ENCODE data around the gene GSE1. TPM values are rescaled to one million over a fixed set of nuclear protein-coding genes. Genes with fewer than 3 reads are reported as not detected.

The GSE1 gene
- total RNA-seq, 2 experiments from 2014 or later = 8.6 to 10.1 TPM

GRCh38 chr16:85690469-85691064 is 77.4 kb downstream of the GSE1 start:
- no peak for DNase-seq
- Mint-ChIP-seq H3K9me3 (no peaks in the 10 kb centered on the region), H3K27ac (no peak overlapping the region), H3K36me3 (ENCODE audit: low read depth) (peaks cover 7% of the 10 kb centered on the region), H3K27me3 (ENCODE audit: low read depth) (peaks cover 5% of the 10 kb centered on the region), H3K4me1 (ENCODE audit: low read depth) (peaks cover 21% of the 10 kb centered on the region), H3K4me3 (no peak overlapping the region)
- CTCF ChIA-PET = interaction anchor here (0.6 to 0.8 kb wide), 2 partner anchors 69 to 354 kb away, joined by 3 read pairs; no protein-coding TSS in a partner anchor
- intact Hi-C loops (cut with micrococcal nuclease) = no loop called here

DNA sequence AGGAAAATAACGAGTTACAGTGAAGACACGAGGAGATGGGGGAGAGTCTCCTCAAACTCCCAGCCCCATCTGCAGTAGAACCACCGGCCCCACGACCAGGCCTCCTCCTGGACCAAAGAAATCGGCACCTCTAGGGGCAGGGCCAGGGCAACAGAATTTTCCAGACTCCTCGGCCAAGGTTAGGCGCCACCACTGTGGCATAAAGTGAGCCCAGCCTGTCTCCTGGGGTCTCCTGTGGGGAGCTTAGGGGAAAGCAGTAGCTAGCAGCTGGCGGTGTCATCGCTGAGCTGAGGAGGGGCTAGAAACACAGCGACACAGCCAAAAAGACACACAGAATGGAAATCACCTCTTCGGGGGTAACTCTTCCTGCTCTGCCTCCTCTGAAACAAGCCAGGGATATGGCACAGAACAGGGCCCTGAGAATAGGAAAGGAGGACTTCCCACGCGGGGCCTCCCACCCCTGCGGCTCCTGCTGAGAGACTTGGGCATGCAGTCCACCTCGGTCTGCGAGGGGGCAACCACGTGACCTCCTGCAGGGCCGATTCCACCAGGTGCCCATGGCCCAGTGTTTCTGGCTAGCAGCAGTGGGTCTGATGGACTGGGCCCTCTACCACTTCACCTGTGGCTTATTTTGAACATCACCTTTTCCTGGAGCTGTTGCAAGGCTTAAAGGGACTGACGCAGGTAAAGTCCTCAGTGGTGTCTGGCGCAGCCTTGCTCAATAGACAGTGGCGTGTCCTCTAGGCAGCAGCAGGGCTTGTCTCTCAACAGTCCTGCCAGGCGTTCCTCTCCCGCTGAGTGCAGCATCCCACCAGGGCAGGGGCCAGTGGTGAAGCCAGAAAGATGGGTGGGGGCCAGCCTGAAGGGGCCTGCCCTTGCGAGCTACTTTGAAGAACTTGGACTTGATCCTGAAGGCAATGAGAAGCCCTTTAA is 82.3 kb downstream of the GSE1 start:
- H3K4me1 Mint-ChIP-seq (ENCODE audit: low read depth) = no peaks in the 10 kb centered on the region
- H3K27me3 Mint-ChIP-seq (ENCODE audit: low read depth) = peaks cover 17% of the 10 kb centered on the region
- intact Hi-C loops (cut with micrococcal nuclease) = no loop called here
- no peaks in the 10 kb centered on the region for H3K36me3 Mint-ChIP-seq (ENCODE audit: low read depth)
- no peaks in the 10 kb centered on the region for H3K9me3 Mint-ChIP-seq
- CTCF ChIA-PET = interaction anchor here (0.9 kb wide), 1 partner anchor 21 kb away, joined by 4 read pairs; no protein-coding TSS in a partner anchor
- no peak for DNase-seq
- H3K4me3 Mint-ChIP-seq = no peak overlapping the region
- H3K27ac Mint-ChIP-seq = no peak overlapping the region

DNA sequence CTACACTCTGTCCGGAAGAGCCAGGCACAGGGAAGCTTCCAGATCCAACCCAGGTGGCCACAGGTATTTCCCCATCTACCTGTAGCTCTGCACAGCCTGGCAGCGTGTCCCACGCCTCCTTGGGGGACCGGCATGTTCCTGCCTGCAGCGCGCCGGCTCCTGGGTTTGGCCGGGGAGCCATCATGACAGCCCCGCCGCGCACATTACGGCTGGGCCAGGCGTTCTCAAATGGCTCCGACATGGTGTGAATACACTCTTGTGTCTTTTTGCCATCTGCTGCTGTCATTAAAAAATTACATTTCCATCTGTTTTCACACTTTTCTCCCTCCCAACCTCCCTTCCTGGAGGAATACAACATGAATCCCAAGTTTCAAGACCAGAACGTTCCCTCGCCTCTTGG is 83.7 kb downstream of the GSE1 start:
- no peaks in the 10 kb centered on the region for H3K36me3 Mint-ChIP-seq (ENCODE audit: low read depth)
- no peaks in the 10 kb centered on the region for H3K4me1 Mint-ChIP-seq (ENCODE audit: low read depth)
- no peaks in the 10 kb centered on the region for H3K9me3 Mint-ChIP-seq
- no peak overlapping the region for H3K4me3 Mint-ChIP-seq
- no peak for DNase-seq
- H3K27me3 Mint-ChIP-seq (ENCODE audit: low read depth) = peaks cover 15% of the 10 kb centered on the region
- H3K27ac Mint-ChIP-seq = no peak overlapping the region
- CTCF ChIA-PET = interaction anchor here (0.6 kb wide), 1 partner anchor 856 kb away, joined by 5 read pairs; no protein-coding TSS in a partner anchor
- intact Hi-C loops (cut with micrococcal nuclease) = no loop called here

DNA sequence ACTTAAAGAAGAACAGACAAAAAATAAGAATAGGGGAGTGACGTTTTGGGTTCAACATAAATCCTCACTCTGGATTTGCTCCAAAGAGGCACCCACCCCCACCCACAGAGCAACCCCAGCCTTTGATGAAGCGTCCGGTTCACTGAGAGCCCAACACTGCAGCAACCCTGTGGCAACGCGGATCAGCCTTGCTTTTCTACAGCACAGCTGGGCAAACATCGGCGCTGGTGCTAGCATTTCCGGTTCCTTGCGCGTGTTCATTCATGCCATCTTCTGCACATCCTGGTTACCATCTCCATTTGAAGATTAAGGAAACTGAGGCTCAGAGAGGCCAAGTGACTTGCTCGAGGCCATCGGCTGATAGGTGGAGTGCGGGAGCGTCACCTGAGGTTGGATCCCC is 84.3 kb downstream of the GSE1 start:
- Mint-ChIP-seq H3K4me1 (ENCODE audit: low read depth) (no peaks in the 10 kb centered on the region), H3K36me3 (ENCODE audit: low read depth) (no peaks in the 10 kb centered on the region), H3K4me3 (no peak overlapping the region), H3K27me3 (ENCODE audit: low read depth) (peaks cover 15% of the 10 kb centered on the region), H3K27ac (no peak overlapping the region), H3K9me3 (no peaks in the 10 kb centered on the region)
- intact Hi-C loops (cut with micrococcal nuclease) = no loop called here
- no peak for DNase-seq
- CTCF ChIA-PET = no interaction called here

DNA sequence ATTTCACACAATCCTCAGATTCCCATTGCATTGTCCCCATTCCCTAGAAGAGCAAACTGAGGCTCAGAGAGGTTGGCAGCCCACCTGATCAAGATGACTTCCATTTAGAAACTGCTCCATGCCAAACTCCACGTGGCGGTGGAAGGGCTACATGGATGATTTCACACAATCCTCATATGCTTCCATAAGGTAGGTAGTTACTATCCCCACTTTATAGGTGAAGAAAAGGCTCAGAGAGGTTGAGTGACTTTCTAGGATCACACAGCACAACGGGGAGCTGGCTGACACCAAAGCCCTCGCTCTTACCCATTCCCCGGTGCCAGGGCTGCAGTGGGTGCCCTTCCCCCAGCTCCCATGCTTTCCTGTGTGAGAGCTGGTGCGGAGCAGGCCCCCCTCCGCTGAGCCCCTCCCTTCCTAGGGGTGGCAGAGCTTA is 85.4 kb downstream of the GSE1 start:
- Mint-ChIP-seq H3K4me3 (no peak overlapping the region), H3K9me3 (no peaks in the 10 kb centered on the region), H3K27ac (no peak overlapping the region), H3K4me1 (ENCODE audit: low read depth) (no peaks in the 10 kb centered on the region), H3K27me3 (ENCODE audit: low read depth) (peaks cover 15% of the 10 kb centered on the region), H3K36me3 (ENCODE audit: low read depth) (no peaks in the 10 kb centered on the region)
- DNase-seq = no peak
- CTCF ChIA-PET = no interaction called here
- intact Hi-C loops (cut with micrococcal nuclease) = no loop called here

DNA sequence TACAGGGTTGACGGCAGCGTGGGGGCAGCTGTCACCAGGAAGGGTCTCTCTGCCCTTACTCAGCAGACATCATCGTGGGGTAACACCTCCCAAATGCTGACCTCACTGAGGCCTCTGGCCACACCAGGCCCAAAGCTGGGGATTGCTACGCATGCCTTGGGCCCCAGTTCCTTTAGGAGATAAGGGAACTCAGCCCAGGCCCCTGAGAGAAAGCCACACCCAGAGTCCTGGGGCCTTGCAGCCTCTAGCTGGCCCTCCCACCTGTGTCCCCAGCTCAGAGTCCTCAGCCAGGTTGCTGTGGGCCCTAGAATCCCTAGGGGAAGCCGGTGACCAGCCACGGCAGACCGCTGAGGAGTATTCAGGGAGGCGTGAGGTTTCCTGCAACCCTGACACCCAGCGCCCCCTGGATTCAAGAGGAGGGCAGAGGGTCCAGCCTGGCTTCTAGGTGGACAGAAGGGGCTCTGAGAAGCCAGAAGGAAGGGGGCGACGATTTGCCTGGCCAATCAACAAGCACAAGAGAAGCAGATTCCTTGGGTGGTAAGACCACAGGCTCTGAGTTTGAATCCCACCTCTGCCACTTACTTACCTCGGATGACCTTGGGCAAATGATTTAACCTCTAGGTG is 85.9 kb downstream of the GSE1 start:
- Mint-ChIP-seq H3K9me3 (no peaks in the 10 kb centered on the region), H3K27me3 (ENCODE audit: low read depth) (peaks cover 15% of the 10 kb centered on the region), H3K4me3 (no peak overlapping the region), H3K4me1 (ENCODE audit: low read depth) (no peaks in the 10 kb centered on the region), H3K36me3 (ENCODE audit: low read depth) (no peaks in the 10 kb centered on the region), H3K27ac (no peak overlapping the region)
- DNase-seq = no peak
- intact Hi-C loops (cut with micrococcal nuclease) = no loop called here
- CTCF ChIA-PET = no interaction called here

DNA sequence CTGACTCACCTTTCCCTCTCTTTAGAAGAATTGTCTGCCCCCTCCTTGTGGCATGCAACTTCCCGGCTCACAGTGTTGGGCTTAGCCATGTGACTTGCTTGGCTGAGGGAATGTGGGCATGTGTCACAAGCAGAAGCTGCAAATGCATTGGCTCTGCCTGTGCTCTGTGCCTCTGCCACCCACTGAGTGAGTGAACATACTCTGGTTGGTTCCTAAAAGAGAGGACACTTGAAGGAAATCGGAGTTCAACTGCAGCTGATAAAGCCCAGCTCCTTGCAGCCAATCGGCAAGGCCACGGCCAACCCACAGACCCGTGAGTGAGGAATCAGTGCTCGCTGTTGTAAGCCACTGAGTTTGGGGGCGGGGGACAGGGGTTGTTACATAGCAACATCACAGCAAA is 86.5 kb downstream of the GSE1 start:
- H3K4me1 Mint-ChIP-seq (ENCODE audit: low read depth) = no peaks in the 10 kb centered on the region
- no peak overlapping the region for H3K27ac Mint-ChIP-seq
- H3K36me3 Mint-ChIP-seq (ENCODE audit: low read depth) = no peaks in the 10 kb centered on the region
- no peaks in the 10 kb centered on the region for H3K9me3 Mint-ChIP-seq
- DNase-seq = no peak
- CTCF ChIA-PET = no interaction called here
- intact Hi-C loops (cut with micrococcal nuclease) = no loop called here
- peaks cover 15% of the 10 kb centered on the region for H3K27me3 Mint-ChIP-seq (ENCODE audit: low read depth)
- no peak overlapping the region for H3K4me3 Mint-ChIP-seq

GRCh38 chr16:85704011-85704410 is 90.9 kb downstream of the GSE1 start:
- Mint-ChIP-seq H3K4me3 (no peak overlapping the region), H3K27ac (no peak overlapping the region), H3K9me3 (no peaks in the 10 kb centered on the region), H3K36me3 (ENCODE audit: low read depth) (no peaks in the 10 kb centered on the region), H3K4me1 (ENCODE audit: low read depth) (no peaks in the 10 kb centered on the region), H3K27me3 (ENCODE audit: low read depth) (no peaks in the 10 kb centered on the region)
- no peak for DNase-seq
- intact Hi-C loops (cut with micrococcal nuclease) = no loop called here
- CTCF ChIA-PET = interaction anchor here (0.9 to 1.7 kb wide), 2 partner anchors 12 to 87 kb away, joined by 4 to 6 read pairs; no protein-coding TSS in a partner anchor

DNA sequence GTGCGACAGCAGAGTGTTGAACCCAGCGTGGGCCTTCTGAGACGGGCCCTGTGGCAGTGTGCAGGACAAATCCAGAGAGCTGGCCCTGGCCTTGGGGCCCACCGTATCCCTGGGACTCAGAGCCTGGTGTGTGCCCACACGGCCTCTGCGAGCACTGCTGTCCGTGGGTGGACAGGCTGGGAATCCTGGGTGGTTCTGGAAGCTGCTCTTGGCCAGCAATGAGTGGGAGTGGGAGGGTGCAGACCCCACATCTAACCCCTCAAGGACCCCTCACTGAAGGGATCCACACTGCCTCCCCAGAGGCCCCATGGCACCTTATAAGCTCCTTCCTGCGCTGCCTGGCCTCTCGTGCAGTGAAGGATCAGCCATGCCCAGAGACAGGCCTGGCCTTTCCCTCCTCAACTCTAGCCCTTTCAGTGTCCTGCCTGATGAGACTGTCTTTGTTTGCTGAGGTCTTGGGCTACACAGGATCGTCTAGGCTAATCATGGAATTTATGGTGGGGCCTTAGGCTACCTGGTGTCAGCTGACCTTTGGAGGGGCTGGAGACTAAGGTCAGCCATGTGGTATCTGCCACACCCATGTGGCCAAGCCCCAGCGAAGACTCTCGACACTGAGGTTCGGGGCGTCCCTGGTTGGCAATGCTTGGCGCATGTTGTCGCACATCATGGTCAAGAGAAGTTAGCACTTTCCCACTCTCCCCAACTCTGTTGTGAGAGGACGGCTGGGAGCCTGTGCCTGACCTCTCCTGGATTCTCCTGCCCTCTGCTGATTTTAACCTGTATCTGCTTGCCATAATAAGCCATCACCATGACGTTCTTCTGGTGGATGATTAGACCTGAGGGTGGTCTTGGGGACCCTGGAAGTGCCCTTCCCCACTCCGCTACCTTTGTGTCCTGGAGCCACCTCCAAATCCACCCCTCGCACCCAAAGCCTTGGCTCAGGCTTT is 92.1 kb downstream of the GSE1 start:
- no peaks in the 10 kb centered on the region for H3K36me3 Mint-ChIP-seq (ENCODE audit: low read depth)
- DNase-seq = no peak
- H3K4me1 Mint-ChIP-seq (ENCODE audit: low read depth) = no peaks in the 10 kb centered on the region
- CTCF ChIA-PET = interaction anchor here (0.7 kb wide), 1 partner anchor 89 kb away, joined by 3 read pairs; no protein-coding TSS in a partner anchor
- no peak overlapping the region for H3K27ac Mint-ChIP-seq
- no peak overlapping the region for H3K4me3 Mint-ChIP-seq
- H3K27me3 Mint-ChIP-seq (ENCODE audit: low read depth) = no peaks in the 10 kb centered on the region
- intact Hi-C loops (cut with micrococcal nuclease) = no loop called here
- no peaks in the 10 kb centered on the region for H3K9me3 Mint-ChIP-seq

DNA sequence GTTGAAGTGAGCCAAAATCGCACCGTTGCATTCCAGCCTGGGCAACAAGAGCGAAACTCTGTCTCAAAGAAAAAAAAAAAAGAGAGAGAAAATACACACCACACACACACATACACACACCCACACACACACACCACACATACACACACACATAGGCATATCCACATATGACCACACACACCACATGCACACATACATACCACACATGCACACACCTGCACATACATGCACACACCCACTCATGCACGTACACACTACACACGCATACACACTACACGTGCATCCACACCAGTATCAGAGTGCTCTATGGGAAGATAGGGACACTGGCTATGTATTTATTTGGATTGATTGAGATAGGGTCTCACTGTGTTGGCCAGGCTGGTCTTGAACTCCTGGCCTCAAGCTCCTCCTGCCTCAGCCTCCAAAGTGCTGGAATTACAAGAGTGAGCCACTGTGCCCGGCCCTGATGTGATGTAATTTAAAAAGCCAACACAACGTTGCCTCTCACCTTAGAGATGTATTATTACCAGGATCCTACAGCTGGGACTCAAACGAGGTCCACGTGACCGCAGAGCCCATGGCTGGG is 93.4 kb downstream of the GSE1 start:
- CTCF ChIA-PET = interaction anchor here (0.6 to 0.8 kb wide), 2 partner anchors 11 to 38 kb away, joined by 3 read pairs; no protein-coding TSS in a partner anchor
- H3K36me3 Mint-ChIP-seq (ENCODE audit: low read depth) = no peaks in the 10 kb centered on the region

DNA sequence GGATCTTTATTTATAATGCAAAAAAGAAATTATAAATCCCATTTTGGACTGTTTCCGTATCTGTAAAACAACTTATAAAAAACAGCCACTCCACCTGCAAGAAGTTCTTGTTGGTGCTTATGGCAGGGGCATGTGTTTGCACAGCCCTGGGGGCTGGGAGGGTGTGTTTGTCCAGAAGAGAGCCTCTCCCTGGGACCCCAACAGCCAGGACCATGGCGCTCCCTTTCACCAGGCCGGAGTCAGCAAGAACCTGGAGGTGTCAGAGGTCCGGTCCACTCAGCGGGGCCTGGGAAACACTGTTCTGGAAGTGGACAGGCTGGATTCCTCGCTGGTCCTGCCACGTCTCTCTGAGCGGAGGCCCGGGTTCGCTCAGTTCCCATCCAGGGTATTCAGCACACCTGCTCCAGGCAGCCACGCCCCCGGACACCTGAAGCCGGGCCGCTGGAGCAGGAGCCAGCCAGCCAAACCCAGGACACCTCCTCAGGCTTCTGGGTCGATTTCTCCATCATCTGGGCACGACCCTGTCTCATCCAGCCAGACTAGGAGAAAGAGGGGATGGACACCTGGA is 94.5 kb downstream of the GSE1 start:
- Mint-ChIP-seq H3K9me3 (peaks cover 5% of the 10 kb centered on the region), H3K36me3 (ENCODE audit: low read depth) (no peaks in the 10 kb centered on the region), H3K4me1 (ENCODE audit: low read depth) (no peaks in the 10 kb centered on the region), H3K27ac (no peak overlapping the region), H3K4me3 (no peak overlapping the region), H3K27me3 (ENCODE audit: low read depth) (no peaks in the 10 kb centered on the region)
- no peak for DNase-seq
- CTCF ChIA-PET = interaction anchor here (0.6 kb wide), 1 partner anchor 12 kb away, joined by 4 read pairs; no protein-coding TSS in a partner anchor
- intact Hi-C loops (cut with micrococcal nuclease) = no loop called here

More for the DNA sequence above, 93.4 kb downstream of the GSE1 start:
- H3K9me3 Mint-ChIP-seq = no peaks in the 10 kb centered on the region
- no peaks in the 10 kb centered on the region for H3K4me1 Mint-ChIP-seq (ENCODE audit: low read depth)
- no peak for DNase-seq
- H3K27ac Mint-ChIP-seq = no peak overlapping the region
- no peaks in the 10 kb centered on the region for H3K27me3 Mint-ChIP-seq (ENCODE audit: low read depth)
- intact Hi-C loops (cut with micrococcal nuclease) = no loop called here
- H3K4me3 Mint-ChIP-seq = no peak overlapping the region
